Lower leg skin (tissue), 3 donors: ENCODE data around the gene CCDC167.

ENCODE experiments used
- POLR2A ChIP-seq, 2 donors: fragments of 450-650 bp; IDR thresholded peaks; one replicate each; pipeline ENCODE4 v1.6.1; 2016 to 2017; ENCODE audit warnings: antibody characterized with exemption in 2 of 2, mild to moderate bottlenecking in 1 of 2, moderate library complexity in 1 of 2
- TF ChIP-seq, protein P1 (sequence below), 3 donors: fragments of 450-650 bp; IDR thresholded peaks; one replicate each; pipeline ENCODE4 v1.5.1; 2016; ENCODE audit warnings: antibody characterized with exemption in 3 of 3, mild to moderate bottlenecking in 3 of 3, moderate library complexity in 2 of 3

DNA sequence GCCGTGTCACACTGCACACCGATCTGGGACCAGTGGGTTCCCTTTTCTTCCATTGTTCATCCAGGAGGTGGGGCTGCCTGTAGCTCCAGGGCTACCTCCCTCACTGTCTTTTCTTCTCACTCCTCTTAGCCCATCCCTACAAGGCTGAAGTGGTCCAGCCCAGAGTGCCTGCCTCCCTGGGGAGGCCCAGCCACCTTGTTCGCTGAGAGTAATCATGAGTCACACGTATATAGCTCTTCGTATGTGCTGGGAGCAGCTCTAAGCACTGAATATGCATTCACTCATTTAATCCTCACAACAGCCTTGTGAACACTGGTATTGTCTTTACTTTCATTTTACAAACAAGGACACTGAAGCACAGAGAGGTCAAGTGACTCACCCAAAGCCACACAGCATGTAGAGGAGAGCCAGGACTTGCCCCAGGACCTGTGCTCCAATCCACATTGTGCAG, 14.7 kb upstream of the CCDC167 start:
- TF ChIP-seq, protein P1, sequence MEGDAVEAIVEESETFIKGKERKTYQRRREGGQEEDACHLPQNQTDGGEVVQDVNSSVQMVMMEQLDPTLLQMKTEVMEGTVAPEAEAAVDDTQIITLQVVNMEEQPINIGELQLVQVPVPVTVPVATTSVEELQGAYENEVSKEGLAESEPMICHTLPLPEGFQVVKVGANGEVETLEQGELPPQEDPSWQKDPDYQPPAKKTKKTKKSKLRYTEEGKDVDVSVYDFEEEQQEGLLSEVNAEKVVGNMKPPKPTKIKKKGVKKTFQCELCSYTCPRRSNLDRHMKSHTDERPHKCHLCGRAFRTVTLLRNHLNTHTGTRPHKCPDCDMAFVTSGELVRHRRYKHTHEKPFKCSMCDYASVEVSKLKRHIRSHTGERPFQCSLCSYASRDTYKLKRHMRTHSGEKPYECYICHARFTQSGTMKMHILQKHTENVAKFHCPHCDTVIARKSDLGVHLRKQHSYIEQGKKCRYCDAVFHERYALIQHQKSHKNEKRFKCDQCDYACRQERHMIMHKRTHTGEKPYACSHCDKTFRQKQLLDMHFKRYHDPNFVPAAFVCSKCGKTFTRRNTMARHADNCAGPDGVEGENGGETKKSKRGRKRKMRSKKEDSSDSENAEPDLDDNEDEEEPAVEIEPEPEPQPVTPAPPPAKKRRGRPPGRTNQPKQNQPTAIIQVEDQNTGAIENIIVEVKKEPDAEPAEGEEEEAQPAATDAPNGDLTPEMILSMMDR (IDR thresholded peaks at IDR 0.05), result no peak
- TF ChIP-seq POLR2A (IDR thresholded peaks at IDR 0.05), result no peak
